Astrocyte (in vitro differentiated cells and primary cell): ENCODE data around the gene KCNH3.

ENCODE experiments used
- CTCF ChIP-seq: IDR thresholded peaks from 2 replicates; pipeline ENCODE4 v1.5.1; 2011; ENCODE audit warnings: low read depth, mild to moderate bottlenecking, inconsistent platforms, low read length, moderate library complexity; ENCODE audit not compliant: insufficient read depth
- EZH2 ChIP-seq: IDR thresholded peaks from 2 replicates; pipeline ENCODE4 v1.6.1; 2012; ENCODE audit warnings: mild to moderate bottlenecking, low read length, inconsistent platforms; ENCODE audit not compliant: insufficient read depth

DNA sequence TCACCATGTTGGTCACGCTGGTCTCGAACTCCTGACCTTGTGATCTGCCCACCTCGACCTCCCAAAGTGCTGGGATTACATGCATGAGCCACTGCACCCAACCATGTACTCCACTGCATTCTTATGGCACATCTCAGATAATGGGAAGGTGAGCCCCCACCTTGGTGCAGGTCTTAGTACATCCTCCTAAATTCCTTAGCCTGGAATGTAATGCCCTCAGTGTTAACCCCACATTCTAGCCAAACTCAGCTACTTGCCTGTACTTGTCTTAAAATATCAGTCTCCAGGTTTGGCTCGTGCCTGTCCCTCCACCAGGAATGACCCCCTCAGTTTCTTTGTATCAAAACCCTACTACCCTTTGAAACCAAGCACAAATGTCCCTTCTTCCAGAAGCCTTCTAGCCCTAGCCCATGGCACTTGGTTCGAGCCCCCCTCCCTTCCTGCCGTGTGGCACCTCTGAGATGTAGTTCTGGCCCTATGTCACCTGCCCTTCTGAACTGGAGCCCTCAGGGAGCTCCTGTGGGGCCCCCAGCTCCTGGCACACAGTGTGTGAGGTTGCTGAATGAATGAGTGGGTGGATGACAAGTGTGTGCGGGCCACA, 8.4 kb downstream of the KCNH3 start:
- TF ChIP-seq CTCF, result no peak
- no peak for TF ChIP-seq EZH2
